GM23248 (cell line): ENCODE results near the gene ATL1. TPM values are rescaled to one million over a fixed set of nuclear protein-coding genes. Genes with fewer than 3 reads are reported as not detected.

ENCODE experiments used
- DNase-seq: peaks from one replicate; pipeline ENCODE4 v3.0.0-alpha.2; 2015
- H2AFZ ChIP-seq: fragments of 200-600 bp; sonication (generic); 2 replicates; pipeline ENCODE4 v1.6.1; 2016; ENCODE audit warnings: antibody characterized with exemption
- H3F3A ChIP-seq: fragments of 200-600 bp; sonication (generic); 2 replicates; pipeline ENCODE4 v1.6.1; 2016; ENCODE audit warnings: mild to moderate bottlenecking, antibody characterized with exemption, mixed run types; ENCODE audit not compliant: insufficient read depth
- H3K27ac ChIP-seq: fragments of 200-600 bp; sonication (generic); 2 replicates; pipeline ENCODE4 v1.5.1; 2016; ENCODE audit warnings: mild to moderate bottlenecking
- H3K27me3 ChIP-seq: fragments of 200-600 bp; sonication (generic); replicated peaks from 2 replicates; pipeline ENCODE4 v1.6.1; 2016; ENCODE audit warnings: mild to moderate bottlenecking; ENCODE audit not compliant: insufficient read depth
- H3K36me3 ChIP-seq: fragments of 200-600 bp; sonication (generic); 2 replicates; pipeline ENCODE4 v1.6.1; 2016; ENCODE audit warnings: low read depth, mild to moderate bottlenecking
- H3K4me1 ChIP-seq: fragments of 200-600 bp; sonication (generic); 2 replicates; pipeline ENCODE4 v1.6.1; 2016; ENCODE audit warnings: mild to moderate bottlenecking; ENCODE audit not compliant: insufficient read depth
- H3K4me2 ChIP-seq: fragments of 200-600 bp; sonication (generic); one replicate; pipeline ENCODE4 v1.6.1; 2016; ENCODE audit warnings: mild to moderate bottlenecking; ENCODE audit not compliant: unreplicated experiment
- H3K4me3 ChIP-seq: fragments of 200-600 bp; sonication (generic); 2 replicates; pipeline ENCODE4 v1.5.1; 2016; ENCODE audit warnings: mild to moderate bottlenecking
- H3K79me2 ChIP-seq: fragments of 200-600 bp; sonication (generic); 2 replicates; pipeline ENCODE4 v1.6.1; 2016; ENCODE audit warnings: mild to moderate bottlenecking; ENCODE audit not compliant: insufficient read depth
- H3K9ac ChIP-seq: fragments of 200-600 bp; sonication (generic); 2 replicates; pipeline ENCODE4 v1.6.1; 2016; ENCODE audit warnings: mild to moderate bottlenecking
- H3K9me2 ChIP-seq: fragments of 200-600 bp; sonication (generic); 2 replicates; pipeline ENCODE4 v1.6.1; 2016; ENCODE audit warnings: mixed run types, mild to moderate bottlenecking, moderate library complexity; ENCODE audit not compliant: insufficient read depth
- H3K9me3 ChIP-seq: fragments of 200-600 bp; sonication (generic); one replicate; pipeline ENCODE4 v1.6.1; 2017; ENCODE audit warnings: low read depth
- H4K20me1 ChIP-seq: fragments of 200-600 bp; sonication (generic); 2 replicates; pipeline ENCODE4 v1.6.0; 2016; ENCODE audit not compliant: insufficient read depth
- EZH2 ChIP-seq: fragments of 200-600 bp; sonication (generic); IDR thresholded peaks from 2 replicates; pipeline ENCODE4 v1.6.1; 2018; ENCODE audit warnings: antibody characterized with exemption, mild to moderate bottlenecking; ENCODE audit not compliant: insufficient read depth, poor library complexity, severe bottlenecking
- EZH2phosphoT487 ChIP-seq: fragments of 200-600 bp; sonication (generic); IDR thresholded peaks from 2 replicates; pipeline ENCODE4 v1.6.1; 2018; ENCODE audit warnings: antibody characterized with exemption, moderate library complexity, mild to moderate bottlenecking, low read depth; ENCODE audit not compliant: insufficient read depth
- WGBS, 2 experiments: methylation state at CpG; one replicate each; pipeline ENCODE4 v1.1.6; 2015 to 2017; ENCODE audit warnings: low lambda C conversion rate in 2 of 2, low coverage in 1 of 2; ENCODE audit errors: missing lambda C conversion rate in 2 of 2; 5-methylcytosine and 5-hydroxymethylcytosine counted together
- in situ Hi-C: fragments of 300-500 bp; cut with MboI; formaldehyde crosslinking; loops from 2 replicates; pipeline ENCODE4 v1.15.0; 2020
- polyA plus RNA-seq: library from polyadenylated mRNA; unstranded; fragments of >200 nt; fragmentation: Nextera tagmentation; extraction: Ambion mirVana; gene quantifications from 2 replicates; pipeline ENCODE4 v1.2.1, GENCODE V29; 2016
- total RNA-seq: library from RNA; depleted of rRNA; stranded (reverse); fragments of >200 nt; shearing (Covaris generic); gene quantifications from 2 replicates; pipeline ENCODE4 v1.2.3, GENCODE V29; 2014

Gene ATL1
- total and polyA plus RNA-seq, 2 experiments from 2014 or later: 10.8 to 11.4 TPM

GRCh38 chr14:50601394-50601793, 41.4 kb downstream of the ATL1 start:
- H4K20me1 ChIP-seq: no peaks in the 10 kb centered on the region
- H3K4me2 ChIP-seq: peak overlapping the region; percentile 6
- no peak overlapping the region for H3K4me3 ChIP-seq
- peaks cover 37% of the 10 kb centered on the region for H3K4me1 ChIP-seq
- no peak for TF ChIP-seq EZH2
- TF ChIP-seq EZH2phosphoT487: no peak
- no peak overlapping the region for H3K27ac ChIP-seq
- no peak overlapping the region for H3K9ac ChIP-seq
- no peaks in the 10 kb centered on the region for H3K9me3 ChIP-seq
- H3F3A ChIP-seq: peaks cover 2% of the 10 kb centered on the region; the same call in 1 of the 2 replicates
- H3K36me3 ChIP-seq: no peaks in the 10 kb centered on the region
- H3K27me3 ChIP-seq: no peaks in the 10 kb centered on the region
- 76 to 85% methylated on average over 2 of the region's 2 CpGs for WGBS, 2 experiments
- no peak overlapping the region for H2AFZ ChIP-seq
- H3K9me2 ChIP-seq: no peaks in the 10 kb centered on the region
- no peaks in the 10 kb centered on the region for H3K79me2 ChIP-seq
- DNase-seq: peak; percentile 38
- in situ Hi-C loops: loop anchor here (25.0 kb wide), 1 partner anchor 611 kb away; no protein-coding TSS in a partner anchor

- H3K27me3 ChIP-seq: no peaks in the 10 kb centered on the region
- no peak overlapping the region for H2AFZ ChIP-seq
- no peak overlapping the region for H3K9ac ChIP-seq
- whole genome bisulfite sequencing, 2 experiments: 86 to 93% methylated on average over 3 of the region's 3 CpGs
- no peaks in the 10 kb centered on the region for H3K79me2 ChIP-seq
- H3K4me1 ChIP-seq: peaks cover 44% of the 10 kb centered on the region
- no peaks in the 10 kb centered on the region for H3K9me3 ChIP-seq
- no peak overlapping the region for H3K27ac ChIP-seq
- H3K9me2 ChIP-seq: no peaks in the 10 kb centered on the region
- no peaks in the 10 kb centered on the region for H4K20me1 ChIP-seq
- no peaks in the 10 kb centered on the region for H3K36me3 ChIP-seq
- no peak overlapping the region for H3K4me3 ChIP-seq
- no peak overlapping the region for H3K4me2 ChIP-seq
- DNase-seq: no peak
- in situ Hi-C loops: loop anchor here (25.0 kb wide), 1 partner anchor 610 kb away; no protein-coding TSS in a partner anchor
- TF ChIP-seq EZH2: no peak
- no peak for TF ChIP-seq EZH2phosphoT487
- H3F3A ChIP-seq: peaks cover 8% of the 10 kb centered on the region
Measured at GRCh38 chr14:50602035-50602434, 42.1 kb downstream of the ATL1 start.

GRCh38 chr14:50603565-50603964, 43.6 kb downstream of the ATL1 start:
- no peaks in the 10 kb centered on the region for H4K20me1 ChIP-seq
- no peaks in the 10 kb centered on the region for H3K27me3 ChIP-seq
- no peak overlapping the region for H3K27ac ChIP-seq
- TF ChIP-seq EZH2 (no peak), EZH2phosphoT487 (no peak)
- H3K4me2 ChIP-seq: no peak overlapping the region
- H3K9ac ChIP-seq: no peak overlapping the region
- peaks cover 21% of the 10 kb centered on the region for H3F3A ChIP-seq
- H3K36me3 ChIP-seq: no peaks in the 10 kb centered on the region
- H3K79me2 ChIP-seq: no peaks in the 10 kb centered on the region
- no peak overlapping the region for H2AFZ ChIP-seq
- DNase-seq: no peak
- H3K4me1 ChIP-seq: peaks cover 57% of the 10 kb centered on the region
- in situ Hi-C loops: loop anchor here (25.0 kb wide), 1 partner anchor 609 kb away; no protein-coding TSS in a partner anchor
- H3K9me2 ChIP-seq: no peaks in the 10 kb centered on the region
- H3K9me3 ChIP-seq: no peaks in the 10 kb centered on the region
- no peak overlapping the region for H3K4me3 ChIP-seq
- WGBS, 2 experiments: 85 to 88% methylated on average over 2 of the region's 2 CpGs

- H3K4me1 ChIP-seq: peaks cover 53% of the 10 kb centered on the region
- in situ Hi-C loops: loop anchor here (25.0 kb wide), 1 partner anchor 607 kb away; no protein-coding TSS in a partner anchor
- H3K79me2 ChIP-seq: no peaks in the 10 kb centered on the region
- no peaks in the 10 kb centered on the region for H3K9me3 ChIP-seq
- H3K27ac ChIP-seq: no peak overlapping the region
- no peaks in the 10 kb centered on the region for H4K20me1 ChIP-seq
- 0% methylated on average over 1 of the region's 1 CpG for WGBS, 2 experiments
- no peaks in the 10 kb centered on the region for H3K36me3 ChIP-seq
- H2AFZ ChIP-seq: no peak overlapping the region
- H3K4me3 ChIP-seq: no peak overlapping the region
- no peaks in the 10 kb centered on the region for H3K9me2 ChIP-seq
- peaks cover 26% of the 10 kb centered on the region for H3F3A ChIP-seq
- H3K9ac ChIP-seq: no peak overlapping the region
- peak; percentile 21 for DNase-seq
- TF ChIP-seq EZH2 (no peak), EZH2phosphoT487 (no peak)
- no peaks in the 10 kb centered on the region for H3K27me3 ChIP-seq
- no peak overlapping the region for H3K4me2 ChIP-seq
Measured at GRCh38 chr14:50605766-50606165, 45.8 kb downstream of the ATL1 start.
